Mucosa of stomach (tissue), 1 donor: ENCODE measurements around the gene TTC13.
"Not testable (repeated sequence)": the region's sequence is repeated elsewhere in the genome, so short reads cannot be mapped to it uniquely, and the experiment has no call there.

Experiments used
- H3K27me3 ChIP-seq: one replicate; pipeline ENCODE4 v1.7.0; 2013; ENCODE audit warnings: mild to moderate bottlenecking, low read length; ENCODE audit not compliant: control insufficient read depth, insufficient read depth
- H3K36me3 ChIP-seq: one replicate; pipeline ENCODE4 v1.7.0; 2013; ENCODE audit warnings: low read length; ENCODE audit not compliant: control insufficient read depth, insufficient read depth
- H3K4me1 ChIP-seq: one replicate; pipeline ENCODE4 v1.7.0; 2013; ENCODE audit warnings: mild to moderate bottlenecking, low read length; ENCODE audit not compliant: control insufficient read depth, insufficient read depth
- H3K4me3 ChIP-seq: one replicate; pipeline ENCODE4 v1.7.0; 2013; ENCODE audit warnings: low read length
- H3K9ac ChIP-seq: one replicate; pipeline ENCODE4 v1.7.0; 2013; ENCODE audit warnings: mild to moderate bottlenecking, low read length, moderate library complexity
- H3K9me3 ChIP-seq: one replicate; pipeline ENCODE4 v1.7.0; 2013; ENCODE audit warnings: mild to moderate bottlenecking, low read length, moderate library complexity; ENCODE audit not compliant: control insufficient read depth
- donor health status: Pancreatic carcinoma.

The TTC13 gene

GRCh38 chr1:230978491-230979388 is at the start of gene TTC13, which contains the start of gene ARV1:
TSS of gene TTC13 (minus strand) at chr1:230978861. CDS start at chr1:230978830, 31 bp downstream.
TSS of gene ARV1 (plus strand) at chr1:230979094. CDS start at chr1:230979106, 12 bp downstream.
- no peaks in the 10 kb centered on the region for H3K27me3 ChIP-seq
- H3K9ac ChIP-seq, result peak within 1 kb of the TSS; percentile 82
- peaks cover 6% of the 10 kb centered on the region for H3K36me3 ChIP-seq
- peak within 1 kb of the TSS; percentile 75 for H3K4me3 ChIP-seq
- peaks cover 23% of the 10 kb centered on the region for H3K4me1 ChIP-seq
- H3K9me3 ChIP-seq, result no peaks in the 10 kb centered on the region

- Histone ChIP-seq H3K4me3 (no peak overlapping the region), H3K9ac (no peak overlapping the region), H3K4me1 (no peaks in the 10 kb centered on the region), H3K9me3 (no peaks in the 10 kb centered on the region), H3K36me3 (no peaks in the 10 kb centered on the region), H3K27me3 (no peaks in the 10 kb centered on the region)
Measured at GRCh38 chr1:231027971-231028370, 49.3 kb upstream of the TTC13 start.

- H3K27me3 ChIP-seq, result no peaks in the 10 kb centered on the region
- no peaks in the 10 kb centered on the region for H3K36me3 ChIP-seq
- no peak overlapping the region for H3K9ac ChIP-seq
- no peaks in the 10 kb centered on the region for H3K9me3 ChIP-seq
- no peak overlapping the region for H3K4me3 ChIP-seq
- H3K4me1 ChIP-seq, result no peaks in the 10 kb centered on the region
Measured at GRCh38 chr1:231027136-231027925, 48.7 kb upstream of the TTC13 start.

- H3K9me3 ChIP-seq, result no peaks in the 10 kb centered on the region
- no peaks in the 10 kb centered on the region for H3K36me3 ChIP-seq
- H3K9ac ChIP-seq, result no peak overlapping the region
- no peak overlapping the region for H3K4me3 ChIP-seq
- H3K27me3 ChIP-seq, result no peaks in the 10 kb centered on the region
- no peaks in the 10 kb centered on the region for H3K4me1 ChIP-seq
Measured at GRCh38 chr1:231026576-231026975, 47.9 kb upstream of the TTC13 start.

GRCh38 chr1:231023150-231023549 is 44.5 kb upstream of the TTC13 start:
- Histone ChIP-seq H3K9me3 (no peaks in the 10 kb centered on the region), H3K4me1 (no peaks in the 10 kb centered on the region), H3K36me3 (no peaks in the 10 kb centered on the region), H3K9ac (no peak overlapping the region), H3K4me3 (no peak overlapping the region), H3K27me3 (no peaks in the 10 kb centered on the region)

- not testable (repeated sequence) for H3K4me1 ChIP-seq, H3K27me3 ChIP-seq, H3K9ac ChIP-seq, H3K4me3 ChIP-seq, H3K9me3 ChIP-seq, H3K36me3 ChIP-seq
Measured at GRCh38 chr1:231022543-231022942, 43.9 kb upstream of the TTC13 start.

GRCh38 chr1:231021540-231022031 is 42.9 kb upstream of the TTC13 start:
- H3K4me1 ChIP-seq, result no peaks in the 10 kb centered on the region
- no peaks in the 10 kb centered on the region for H3K9me3 ChIP-seq
- no peak overlapping the region for H3K4me3 ChIP-seq
- H3K9ac ChIP-seq, result no peak overlapping the region
- no peaks in the 10 kb centered on the region for H3K27me3 ChIP-seq
- no peaks in the 10 kb centered on the region for H3K36me3 ChIP-seq

GRCh38 chr1:231020816-231021215 is 42.2 kb upstream of the TTC13 start:
- H3K4me3 ChIP-seq, result no peak overlapping the region
- H3K36me3 ChIP-seq, result no peaks in the 10 kb centered on the region
- H3K9ac ChIP-seq, result no peak overlapping the region
- no peaks in the 10 kb centered on the region for H3K4me1 ChIP-seq
- H3K27me3 ChIP-seq, result no peaks in the 10 kb centered on the region
- H3K9me3 ChIP-seq, result no peaks in the 10 kb centered on the region

- Histone ChIP-seq H3K27me3 (no peaks in the 10 kb centered on the region), H3K4me3 (no peak overlapping the region), H3K9ac (no peak overlapping the region), H3K4me1 (no peaks in the 10 kb centered on the region), H3K9me3 (no peaks in the 10 kb centered on the region), H3K36me3 (no peaks in the 10 kb centered on the region)
Measured at GRCh38 chr1:231020139-231020601, 41.5 kb upstream of the TTC13 start.

GRCh38 chr1:231019711-231020110 is 41.0 kb upstream of the TTC13 start:
- no peak overlapping the region for H3K4me3 ChIP-seq
- H3K4me1 ChIP-seq, result no peaks in the 10 kb centered on the region
- H3K9me3 ChIP-seq, result no peaks in the 10 kb centered on the region
- no peak overlapping the region for H3K9ac ChIP-seq
- no peaks in the 10 kb centered on the region for H3K27me3 ChIP-seq
- H3K36me3 ChIP-seq, result no peaks in the 10 kb centered on the region

GRCh38 chr1:231016966-231017365 is 38.3 kb upstream of the TTC13 start:
- no peaks in the 10 kb centered on the region for H3K4me1 ChIP-seq
- H3K4me3 ChIP-seq, result no peak overlapping the region
- no peak overlapping the region for H3K9ac ChIP-seq
- H3K27me3 ChIP-seq, result no peaks in the 10 kb centered on the region
- H3K36me3 ChIP-seq, result no peaks in the 10 kb centered on the region
- no peaks in the 10 kb centered on the region for H3K9me3 ChIP-seq

GRCh38 chr1:231016234-231016633 is 37.6 kb upstream of the TTC13 start:
- no peak overlapping the region for H3K9ac ChIP-seq
- H3K9me3 ChIP-seq, result no peaks in the 10 kb centered on the region
- H3K4me3 ChIP-seq, result no peak overlapping the region
- no peaks in the 10 kb centered on the region for H3K4me1 ChIP-seq
- no peaks in the 10 kb centered on the region for H3K27me3 ChIP-seq
- H3K36me3 ChIP-seq, result no peaks in the 10 kb centered on the region
